Activated T-cell treated with anti-CD3 and anti-CD28 coated beads, Interleukin-2, amount 50 U/mL, for 4 hours (primary cell): ENCODE results near the gene TBC1D3K. TPM values are rescaled to one million over a fixed set of nuclear protein-coding genes. Genes with fewer than 3 reads are reported as not detected.
"Not testable (repeated sequence)": the region's sequence is repeated elsewhere in the genome, so short reads cannot be mapped to it uniquely, and the experiment has no call there.

ENCODE experiments used
- ATAC-seq, 2 donors: fragments of 200-7000 bp; cut with Tn5 transposase; one replicate each; pipeline ENCODE4 v1.10.0; 2021
- DNase-seq: peaks from one replicate; pipeline ENCODE4 v3.0.0-alpha.2; 2020
- H3K27me3 Mint-ChIP-seq: one replicate; pipeline ENCODE4 v1.8.0; 2021; ENCODE audit warnings: low read depth, mixed read lengths
- H3K36me3 Mint-ChIP-seq: one replicate; pipeline ENCODE4 v1.8.0; 2022; ENCODE audit warnings: mixed read lengths; ENCODE audit not compliant: insufficient read depth
- H3K4me1 Mint-ChIP-seq: one replicate; pipeline ENCODE4 v1.8.0; 2021; ENCODE audit warnings: low read depth, mixed read lengths
- H3K4me3 Mint-ChIP-seq: one replicate; pipeline ENCODE4 v1.8.0; 2021; ENCODE audit warnings: mild to moderate bottlenecking, moderate library complexity, mixed read lengths
- H3K9me3 Mint-ChIP-seq: one replicate; pipeline ENCODE4 v1.8.0; 2021; ENCODE audit warnings: mixed read lengths
- total RNA-seq, 3 donors: library from RNA; stranded (reverse); gene quantifications; one replicate each; pipeline ENCODE4 v1.2.1, GENCODE V29; 2021

Gene TBC1D3K
- total RNA-seq, result not detected

DNA sequence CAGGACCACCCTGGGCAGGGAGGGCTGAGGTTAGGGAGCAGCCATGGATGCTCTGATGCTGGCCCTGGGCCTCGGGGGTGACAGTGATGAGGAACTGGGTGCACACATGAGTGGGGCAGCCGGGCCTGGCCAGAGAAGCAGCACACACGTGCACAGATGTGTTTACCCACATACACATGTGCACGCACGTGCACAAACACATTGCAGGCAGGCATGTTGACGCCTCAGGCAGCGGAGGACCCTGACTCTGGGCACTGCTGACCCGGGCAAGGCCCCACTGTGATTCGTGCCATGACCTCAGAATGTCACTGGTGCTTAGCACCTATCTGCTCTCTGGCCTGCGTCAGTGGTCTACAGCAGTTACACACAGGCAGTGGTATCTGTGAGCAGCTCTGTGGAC lies at the start of gene TBC1D3K:
TSS of gene TBC1D3K (plus strand) at position 301 of the 400 bp plus-strand sequence. CDS start 1,585 bp downstream, outside the sequence.
- not testable (repeated sequence) for H3K36me3 Mint-ChIP-seq

DNA sequence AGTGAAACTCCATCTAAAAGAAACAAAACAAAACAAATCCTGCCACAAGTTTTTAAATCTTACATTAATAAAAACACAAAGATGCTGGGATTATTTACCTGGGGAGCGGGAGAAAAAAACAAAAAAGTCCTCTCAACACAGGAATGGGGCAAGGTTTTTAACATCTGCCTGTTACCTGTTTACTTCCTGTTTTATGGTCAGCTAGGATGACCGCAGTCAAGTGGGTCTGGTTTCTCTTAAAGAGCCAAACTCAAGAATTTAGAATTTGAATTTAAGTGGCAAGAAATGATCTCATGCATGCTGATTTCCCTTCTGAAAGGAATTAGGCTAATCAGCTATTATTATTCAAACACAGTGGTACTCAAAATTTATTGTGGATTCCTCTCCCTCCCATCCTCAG lies 39.7 kb upstream of the TBC1D3K start:
- Mint-ChIP-seq H3K4me3 (no peak overlapping the region), H3K27me3 (peaks cover 9% of the 10 kb centered on the region), H3K4me1 (no peaks in the 10 kb centered on the region), H3K9me3 (no peaks in the 10 kb centered on the region), H3K36me3 (no peaks in the 10 kb centered on the region)
- ATAC-seq (no peak), DNase-seq (no peak)

More for the DNA sequence above, at the start of gene TBC1D3K:
- not testable (repeated sequence) for H3K9me3 Mint-ChIP-seq, H3K27me3 Mint-ChIP-seq, H3K4me1 Mint-ChIP-seq, ATAC-seq, DNase-seq, H3K4me3 Mint-ChIP-seq

DNA sequence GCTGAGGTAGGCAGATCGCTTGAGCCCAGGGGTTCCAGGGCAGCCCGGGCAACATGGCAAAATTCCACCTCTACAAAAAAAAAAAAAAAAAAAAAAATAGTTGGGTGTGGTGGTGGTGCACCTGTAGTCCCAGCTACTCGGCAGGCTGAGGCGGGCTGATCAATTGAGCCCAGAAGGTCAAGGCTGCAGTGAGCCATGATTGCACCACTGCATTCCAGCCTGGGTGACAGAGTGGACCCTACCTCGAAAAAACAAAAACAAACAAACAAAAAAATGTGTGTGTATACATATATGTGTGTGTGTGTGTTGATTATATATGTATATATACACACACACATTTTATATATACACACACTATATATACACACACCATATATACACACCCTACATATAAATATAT lies 39.1 kb upstream of the TBC1D3K start:
- H3K4me1 Mint-ChIP-seq, result no peaks in the 10 kb centered on the region
- ATAC-seq (no peak), DNase-seq (no peak)
- no peaks in the 10 kb centered on the region for H3K9me3 Mint-ChIP-seq
- H3K4me3 Mint-ChIP-seq, result no peak overlapping the region
- no peaks in the 10 kb centered on the region for H3K36me3 Mint-ChIP-seq
- H3K27me3 Mint-ChIP-seq, result peaks cover 9% of the 10 kb centered on the region

DNA sequence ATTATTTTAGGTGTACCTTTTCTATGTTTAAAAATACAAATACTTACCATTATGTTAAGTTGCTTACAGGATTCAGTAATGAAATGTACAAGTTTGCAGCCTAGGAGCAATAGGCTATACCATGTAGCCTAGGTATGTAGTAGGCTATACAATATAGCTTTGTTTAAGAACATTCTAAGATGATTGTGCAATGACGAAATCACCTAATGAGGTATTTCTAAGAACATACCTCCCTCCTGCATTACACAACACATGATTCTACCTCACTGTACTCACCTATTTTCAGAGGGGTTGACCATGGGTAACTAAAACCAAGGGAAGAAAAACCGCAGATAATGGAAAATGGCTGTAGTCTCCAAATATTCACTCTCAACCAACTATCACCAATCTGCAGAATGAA lies 35.3 kb upstream of the TBC1D3K start:
- no peak overlapping the region for H3K4me3 Mint-ChIP-seq
- no peak for DNase-seq
- H3K27me3 Mint-ChIP-seq, result peaks cover 5% of the 10 kb centered on the region
- ATAC-seq, result no peak
- H3K9me3 Mint-ChIP-seq, result no peaks in the 10 kb centered on the region
- no peaks in the 10 kb centered on the region for H3K36me3 Mint-ChIP-seq
- no peaks in the 10 kb centered on the region for H3K4me1 Mint-ChIP-seq

DNA sequence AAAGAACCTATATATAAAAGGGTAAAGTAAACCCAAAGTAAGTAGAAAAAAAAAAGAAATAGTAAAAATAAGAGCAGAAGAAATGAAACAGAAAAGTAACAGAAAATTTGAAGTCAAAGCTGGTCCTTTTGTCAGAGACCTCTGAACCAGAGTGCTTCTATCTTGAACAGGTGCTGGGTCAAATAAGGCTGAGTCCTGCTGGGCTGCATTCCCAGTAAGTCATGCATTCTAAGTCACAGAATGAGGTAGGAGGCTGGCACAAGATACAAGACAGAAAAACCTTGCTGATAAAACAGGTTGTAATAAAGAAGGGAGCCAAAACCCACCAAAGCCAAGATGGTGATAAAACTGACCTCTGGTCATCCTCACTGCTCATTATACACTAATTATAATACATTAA lies 27.3 kb upstream of the TBC1D3K start:
- not testable (repeated sequence) for H3K36me3 Mint-ChIP-seq, H3K27me3 Mint-ChIP-seq, ATAC-seq, H3K4me1 Mint-ChIP-seq, DNase-seq, H3K9me3 Mint-ChIP-seq, H3K4me3 Mint-ChIP-seq

Other genes starting within 250 kb of the TBC1D3K start
- gene HNF1B, start 179.4 kb upstream of the TBC1D3K start, total RNA-seq, result under 1 TPM in 1 of 3 donors, not detected in 2; 0.16 TPM
- gene TBC1D3L, start 64.6 kb downstream of the TBC1D3K start, total RNA-seq, result 1 to 10 TPM; 5.0 to 5.6 (median 5.3) TPM
- under 1 TPM; 0.35 to 0.92 (median 0.53) TPM for gene TBC1D3D, start 79.6 kb downstream of the TBC1D3K start, total RNA-seq
- 1 to 10 TPM in 1 of 3 donors, not detected in 2; 2.0 TPM for gene TBC1D3C, start 144.2 kb downstream of the TBC1D3K start, total RNA-seq
- not detected for gene TBC1D3E, start 203.5 kb downstream of the TBC1D3K start, total RNA-seq